Fibroblast of the aortic adventitia (primary cell): ENCODE results near the gene CTNNBL1. TPM values are rescaled to one million over a fixed set of nuclear protein-coding genes. Genes with fewer than 3 reads are reported as not detected.
"Not testable (repeated sequence)": the region's sequence is repeated elsewhere in the genome, so short reads cannot be mapped to it uniquely, and the experiment has no call there.

ENCODE experiments used
- DNase-seq: peaks from one replicate; pipeline ENCODE4 v3.0.0-alpha.2; 2010; ENCODE audit warnings: low read depth
- H3K4me3 ChIP-seq: 2 replicates; pipeline ENCODE4 v1.5.1; 2011; ENCODE audit warnings: low read depth, mild to moderate bottlenecking, control low read depth, low read length, moderate library complexity
- CTCF ChIP-seq: IDR thresholded peaks from 2 replicates; pipeline ENCODE4 v1.5.1; 2011; ENCODE audit warnings: mild to moderate bottlenecking, low read length, control low read depth, inconsistent platforms; ENCODE audit not compliant: insufficient read depth
- total RNA-seq: library from RNA; depleted of rRNA; stranded (reverse); fragments of >200 nt; gene quantifications from 2 replicates; pipeline ENCODE4 v1.2.3, GENCODE V29; 2012; ENCODE audit warnings: low replicate concordance

The CTNNBL1 gene
- total RNA-seq, 1 donor = 23.1 TPM

DNA sequence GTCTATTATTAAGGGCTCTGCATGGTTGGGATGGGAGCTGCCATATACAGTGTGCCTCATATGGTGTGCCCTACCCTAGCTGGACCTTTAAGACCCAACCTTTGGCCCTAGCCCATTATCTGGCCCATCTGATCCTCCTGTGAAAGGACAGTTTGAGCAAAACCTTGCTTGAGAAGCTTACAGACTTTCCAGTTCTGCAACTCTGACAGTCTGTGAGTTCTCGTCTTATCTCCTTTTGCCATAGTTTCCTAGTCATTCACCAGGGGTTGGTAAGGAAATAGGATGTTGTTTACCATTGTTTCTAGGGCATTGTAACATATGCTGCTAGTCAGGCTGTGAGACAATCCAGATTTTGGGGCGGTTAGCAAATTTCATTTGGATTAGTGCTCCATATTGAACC lies 17.2 kb downstream of the CTNNBL1 start:
- H3K4me3 ChIP-seq = no peak overlapping the region
- no peak for TF ChIP-seq CTCF
- DNase-seq = peak; percentile 48

GRCh38 chr20:37711994-37712964 lies 18.4 kb downstream of the CTNNBL1 start:
- DNase-seq = no peak
- no peak overlapping the region for H3K4me3 ChIP-seq
- TF ChIP-seq CTCF = no peak

GRCh38 chr20:37713396-37713795 lies 19.6 kb downstream of the CTNNBL1 start:
- no peak for DNase-seq
- no peak for TF ChIP-seq CTCF
- H3K4me3 ChIP-seq = no peak overlapping the region

GRCh38 chr20:37714978-37715672 lies 21.3 kb downstream of the CTNNBL1 start:
- H3K4me3 ChIP-seq = no peak overlapping the region
- TF ChIP-seq CTCF = no peak
- no peak for DNase-seq

GRCh38 chr20:37721751-37722150 lies 27.9 kb downstream of the CTNNBL1 start:
- TF ChIP-seq CTCF = no peak
- no peak overlapping the region for H3K4me3 ChIP-seq
- DNase-seq = no peak

DNA sequence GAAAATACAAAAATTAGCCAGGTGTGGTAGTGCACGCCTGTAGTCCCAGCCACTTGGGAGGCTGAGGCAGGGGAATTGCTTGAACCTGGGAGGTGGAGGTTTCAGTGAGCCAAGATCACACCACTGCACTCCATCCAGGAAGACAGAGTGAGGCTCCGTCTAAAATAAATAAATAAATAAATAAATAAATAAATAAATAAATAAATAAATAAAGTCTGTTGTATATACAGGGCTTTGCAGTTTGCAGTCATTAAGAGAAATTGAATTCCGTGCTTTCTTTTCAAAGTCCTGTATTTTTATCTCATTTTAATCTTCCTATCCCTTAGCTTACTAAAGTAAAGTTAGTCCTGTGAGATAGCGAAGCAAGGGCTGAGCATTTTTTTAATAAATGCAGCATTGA lies 28.5 kb downstream of the CTNNBL1 start:
- H3K4me3 ChIP-seq, DNase-seq: not testable (repeated sequence)

- DNase-seq = no peak
- H3K4me3 ChIP-seq = no peak overlapping the region
- no peak for TF ChIP-seq CTCF
Measured at GRCh38 chr20:37723668-37724067, 29.8 kb downstream of the CTNNBL1 start.
